ENCODE measurements around the gene TRIM27.
A peak's percentile ranks its signal among the peaks of the same experiment; 100 is the strongest.
"Not testable (repeated sequence)": the region's sequence is repeated elsewhere in the genome, so short reads cannot be mapped to it uniquely, and the experiment has no call there.

TRIM27 gene

DNA sequence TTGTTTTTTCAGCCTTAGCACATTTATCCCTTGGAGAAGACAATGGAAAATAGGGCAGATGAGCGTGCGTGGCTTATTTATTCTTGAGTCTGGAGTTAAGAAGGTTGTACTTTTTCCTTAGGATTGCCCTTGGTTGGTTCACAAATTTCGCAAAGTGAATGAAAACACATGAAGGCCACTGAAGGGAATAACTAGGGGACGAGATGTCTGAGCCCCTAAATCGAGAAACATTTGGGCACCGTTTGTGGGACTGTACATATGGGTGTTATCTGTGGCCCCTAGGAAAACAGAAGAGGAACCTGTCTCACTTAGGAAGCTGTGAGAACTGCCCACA, 19.4 kb upstream of the TRIM27 start:
- no peak for FAIRE-seq
- no peak for DNase-seq (ENCODE audit: insufficient read length, low spot score)

DNA sequence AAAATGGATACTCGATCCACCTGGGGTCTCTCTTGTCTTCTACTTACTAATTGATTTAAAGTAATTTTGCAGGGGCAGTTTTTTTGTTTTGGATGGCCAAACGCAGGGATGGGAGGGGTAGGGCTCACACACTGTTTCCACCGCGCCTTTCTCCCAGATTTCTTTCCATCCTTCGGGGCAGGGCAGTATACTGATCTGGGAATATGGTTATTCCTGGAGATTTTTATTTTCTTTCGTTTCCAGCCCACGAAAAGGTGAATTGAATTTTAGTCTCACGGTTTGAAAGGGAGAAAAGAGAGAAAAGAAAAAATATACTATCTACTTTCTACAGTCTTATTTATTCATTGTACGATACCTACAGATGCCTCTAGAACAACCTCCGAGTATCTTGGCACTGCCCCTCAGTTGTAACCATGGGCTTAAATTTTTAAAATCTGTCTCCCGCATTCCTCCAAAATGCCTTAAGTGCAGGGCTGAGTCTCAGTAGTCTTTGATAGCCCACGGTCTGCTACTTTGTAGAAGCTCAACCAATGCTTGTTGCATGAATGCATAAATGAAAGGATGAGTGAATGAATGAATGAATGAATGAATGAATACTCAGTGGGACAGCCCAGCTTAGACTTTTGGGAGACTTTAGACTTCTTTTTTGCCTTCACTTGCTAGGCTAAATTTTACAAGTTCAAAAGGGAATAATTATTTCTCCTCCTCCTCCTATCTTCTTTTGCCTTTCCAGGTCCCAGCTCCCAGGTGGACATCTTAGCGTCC, 18.1 kb upstream of the TRIM27 start:
- DNase-seq (ENCODE audit: insufficient read length, low spot score), result no peak
- no peak for FAIRE-seq

DNA sequence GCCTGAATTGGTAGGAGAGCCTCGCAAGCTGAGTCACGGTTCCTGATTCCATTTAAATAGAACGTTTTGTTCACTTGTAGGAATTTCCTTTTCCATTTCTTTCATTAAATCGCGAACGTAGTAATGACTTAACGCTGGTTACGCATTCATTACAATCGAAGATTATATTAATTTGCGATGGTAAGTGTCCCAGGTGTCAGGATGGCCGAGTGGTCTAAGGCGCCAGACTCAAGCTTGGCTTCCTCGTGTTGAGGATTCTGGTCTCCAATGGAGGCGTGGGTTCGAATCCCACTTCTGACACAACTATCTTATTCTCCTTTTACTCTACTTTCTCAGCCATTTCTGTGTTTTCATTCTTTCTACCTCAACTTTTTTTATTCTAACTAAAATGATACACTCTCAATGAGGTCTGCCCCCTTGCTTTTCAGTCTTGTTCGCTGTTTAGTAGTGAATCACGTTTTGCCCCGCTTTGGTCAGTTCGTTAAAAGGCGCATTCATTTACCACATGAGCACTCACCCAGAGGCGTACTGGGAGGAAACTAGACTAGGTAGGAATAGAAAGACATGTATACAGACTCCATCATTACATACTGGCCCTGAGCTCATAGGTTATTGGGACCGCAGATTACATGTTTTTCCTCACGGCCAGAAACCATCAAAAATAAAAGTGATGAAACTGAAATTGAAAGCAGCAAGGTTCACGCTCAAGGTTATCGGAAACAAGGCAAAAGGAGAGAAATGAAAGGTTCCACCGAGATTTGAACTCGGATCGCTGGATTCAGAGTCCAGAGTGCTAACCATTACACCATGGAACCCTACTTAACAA, 17.3 kb upstream of the TRIM27 start:
- FAIRE-seq, result peak; percentile 85
- DNase-seq (ENCODE audit: insufficient read length, low spot score), result no peak

DNA sequence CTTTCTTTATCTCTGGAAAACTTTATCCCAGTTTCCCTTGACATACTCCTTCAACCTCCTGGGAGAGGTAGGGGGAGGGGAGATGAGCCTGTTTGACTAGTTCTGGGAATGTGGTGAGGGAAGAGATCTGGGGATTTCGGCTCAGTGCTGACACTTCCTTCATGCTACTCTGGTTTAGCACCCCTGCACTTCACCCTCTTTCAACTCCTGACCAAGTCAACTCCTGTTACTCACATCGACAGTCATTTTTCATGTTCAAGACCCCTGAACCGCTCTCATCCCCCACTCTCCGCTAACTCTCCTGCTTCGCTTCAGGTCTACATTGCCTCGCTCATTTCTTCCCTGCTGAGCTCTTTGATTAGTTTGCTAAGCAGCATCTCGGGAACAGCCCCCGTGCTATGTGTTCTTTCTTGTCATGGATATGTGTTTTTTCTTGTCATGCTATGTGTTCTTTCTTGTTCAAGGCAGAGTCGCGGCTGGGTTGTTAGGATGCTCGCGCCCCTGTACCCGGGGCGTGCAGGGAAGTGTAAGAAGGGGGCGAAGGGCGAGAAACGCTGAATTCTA, 16.6 kb upstream of the TRIM27 start:
- FAIRE-seq (peak; percentile 66), DNase-seq (ENCODE audit: insufficient read length, low spot score) (no peak)

DNA sequence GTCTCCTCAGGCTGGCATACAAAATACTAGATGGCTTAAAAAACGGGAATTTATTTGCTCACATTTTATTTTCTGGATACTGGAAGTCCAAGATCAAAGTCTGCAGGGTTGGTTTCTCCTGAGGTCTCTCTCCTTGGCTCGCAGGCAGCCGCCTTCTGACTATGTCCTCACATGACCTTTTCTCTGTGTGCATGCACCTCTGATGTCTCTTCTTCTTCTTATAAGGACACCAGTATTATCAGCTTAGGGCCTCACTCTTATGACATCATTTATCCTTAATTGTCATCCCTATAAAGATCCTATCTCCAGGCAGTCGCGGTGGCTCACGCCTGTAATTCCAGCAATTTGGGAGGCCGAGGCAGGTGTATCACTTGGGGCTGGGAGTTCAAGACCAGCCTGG, 9.3 kb upstream of the TRIM27 start:
- DNase-seq (ENCODE audit: insufficient read length, low spot score), result no peak
- no peak for FAIRE-seq

DNA sequence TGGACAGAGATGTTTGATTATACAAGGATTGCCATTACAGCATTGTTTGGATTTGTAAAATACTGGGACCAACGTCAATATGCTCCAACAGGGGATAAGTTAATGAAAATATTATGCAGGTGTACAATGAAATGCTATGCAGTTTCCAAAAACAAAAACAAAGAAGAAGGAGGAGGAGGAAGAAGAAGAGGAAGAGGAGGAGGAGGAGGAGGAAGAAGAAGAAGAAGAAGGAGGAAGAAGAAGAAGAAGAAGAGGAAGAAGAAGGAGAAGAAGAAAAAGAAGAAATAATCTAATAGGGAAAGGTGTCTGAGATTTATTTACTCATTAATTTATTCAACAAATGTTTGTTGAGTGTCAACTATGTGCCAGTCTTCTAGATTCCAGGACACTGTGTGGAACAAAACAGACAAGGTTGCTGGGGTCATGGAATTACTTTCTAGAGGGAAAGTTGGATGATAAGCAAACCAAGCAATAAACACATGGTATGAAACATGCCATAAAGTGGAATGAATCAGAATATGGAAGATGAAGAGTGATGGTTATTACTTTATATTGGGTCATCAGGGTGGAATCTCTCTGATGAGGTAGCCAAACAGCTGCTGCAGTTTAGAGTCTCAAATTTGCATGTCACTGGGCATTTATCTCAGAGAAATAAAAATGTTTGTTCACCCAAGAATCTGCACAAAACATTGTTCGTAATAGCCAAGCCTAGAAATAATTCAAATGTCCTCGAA, 6.3 kb upstream of the TRIM27 start:
- no peak for FAIRE-seq
- DNase-seq (ENCODE audit: insufficient read length, low spot score), result no peak

DNA sequence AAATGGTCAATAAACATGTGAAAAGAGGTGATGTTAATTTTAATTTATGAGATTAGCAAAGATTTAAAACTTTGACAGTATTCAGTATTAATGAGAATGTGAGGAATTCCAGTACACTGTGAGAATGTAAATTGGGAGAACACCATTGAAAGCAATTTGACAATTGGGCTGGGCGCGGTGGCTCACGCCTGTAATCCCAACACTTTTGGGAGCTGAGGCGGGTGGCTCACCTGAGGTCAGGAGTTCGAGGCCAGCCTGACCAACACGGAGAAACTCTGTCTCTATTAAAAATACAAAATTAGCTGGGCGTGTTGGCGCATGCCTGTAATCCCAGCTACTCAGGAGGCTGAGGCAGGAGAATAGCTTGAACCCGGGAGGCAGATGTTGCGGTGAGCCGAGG, 5.6 kb upstream of the TRIM27 start:
- not testable (repeated sequence) for FAIRE-seq; DNase-seq (ENCODE audit: insufficient read length, low spot score)

DNA sequence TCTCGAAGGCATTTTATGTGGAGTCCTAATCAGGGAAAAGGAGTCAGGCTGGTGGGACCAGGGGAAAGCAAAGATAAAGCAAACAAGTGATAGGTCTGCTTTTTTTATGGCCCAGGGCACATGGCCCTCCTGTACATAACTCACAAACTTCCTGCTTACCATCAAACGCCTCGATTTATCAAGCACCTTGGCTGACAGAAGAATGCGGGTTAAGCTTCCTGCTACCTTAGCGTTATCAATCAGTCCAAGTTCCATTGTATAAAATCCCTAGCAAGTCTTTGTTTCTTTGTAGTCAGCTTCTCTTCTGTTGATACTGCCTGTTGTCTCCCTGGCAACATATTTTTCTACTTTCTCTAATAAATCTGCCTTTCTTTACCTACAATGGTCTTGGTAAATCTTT, 4.1 kb upstream of the TRIM27 start:
- DNase-seq (ENCODE audit: insufficient read length, low spot score) (no peak), FAIRE-seq (no peak)

DNA sequence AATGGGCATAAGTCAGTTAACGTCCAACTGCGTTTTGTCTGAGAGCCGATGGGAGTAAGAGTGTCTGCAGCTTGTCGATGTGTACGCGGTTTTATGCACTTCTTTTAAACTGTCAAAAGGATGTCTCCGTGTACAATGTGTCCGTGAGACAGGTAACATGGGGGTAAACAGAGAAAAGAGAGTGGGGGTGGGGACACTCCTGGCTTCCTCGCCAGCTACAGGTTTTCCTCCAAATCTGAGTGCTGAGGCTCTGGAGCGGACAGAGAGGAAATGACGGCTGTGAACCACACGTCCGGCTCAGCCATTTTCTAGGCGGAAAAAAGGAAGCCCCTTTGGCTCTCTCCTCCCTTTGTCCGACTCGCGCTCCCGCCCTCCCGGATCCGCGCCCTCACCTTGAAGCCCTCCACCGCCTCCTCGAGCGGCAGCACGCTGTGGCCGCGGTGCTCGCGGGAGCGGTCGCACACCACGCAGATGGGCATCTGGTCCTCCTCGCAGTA, 916 bp downstream of the TRIM27 start:
- FAIRE-seq (peak; percentile 56), DNase-seq (ENCODE audit: insufficient read length, low spot score) (no peak)

DNA sequence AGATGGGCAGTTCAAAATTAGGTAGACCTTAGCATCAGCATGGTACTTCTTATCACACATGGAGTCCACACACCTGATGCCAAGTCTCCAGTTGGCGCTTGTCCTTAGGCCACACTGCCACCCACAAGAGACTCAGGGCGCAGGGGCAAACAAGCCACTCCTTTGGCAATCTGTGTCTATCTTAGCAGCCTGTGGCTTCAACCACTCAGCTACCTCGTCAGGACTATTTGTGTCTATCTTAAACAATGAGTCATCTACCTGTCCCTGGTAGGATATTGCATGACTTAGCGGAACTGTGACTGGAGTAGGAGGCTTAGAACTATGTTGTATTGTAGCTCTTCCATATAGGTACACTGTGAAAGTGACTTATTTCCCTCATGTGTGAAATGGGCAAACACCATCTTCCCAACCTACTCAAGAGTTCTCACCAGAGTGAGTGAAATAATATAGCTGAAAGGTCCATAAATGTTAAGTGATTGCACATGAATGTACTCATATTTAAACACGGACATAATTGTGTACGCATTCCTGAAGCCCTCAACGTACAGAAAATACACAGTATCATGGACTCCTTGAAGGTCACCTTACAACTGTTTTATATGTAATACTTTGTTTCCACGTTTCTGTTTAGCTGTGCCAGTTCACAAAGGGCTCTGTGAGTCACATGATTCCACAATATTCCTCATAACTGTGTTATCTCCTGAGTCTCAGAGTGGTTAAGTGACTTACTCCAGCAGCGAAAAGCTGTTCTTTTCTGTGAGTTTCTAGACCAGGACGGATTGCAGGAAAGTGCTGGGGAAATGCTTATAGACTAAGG, 1.6 kb downstream of the TRIM27 start:
- DNase-seq (ENCODE audit: insufficient read length, low spot score) (no peak), FAIRE-seq (no peak)

DNA sequence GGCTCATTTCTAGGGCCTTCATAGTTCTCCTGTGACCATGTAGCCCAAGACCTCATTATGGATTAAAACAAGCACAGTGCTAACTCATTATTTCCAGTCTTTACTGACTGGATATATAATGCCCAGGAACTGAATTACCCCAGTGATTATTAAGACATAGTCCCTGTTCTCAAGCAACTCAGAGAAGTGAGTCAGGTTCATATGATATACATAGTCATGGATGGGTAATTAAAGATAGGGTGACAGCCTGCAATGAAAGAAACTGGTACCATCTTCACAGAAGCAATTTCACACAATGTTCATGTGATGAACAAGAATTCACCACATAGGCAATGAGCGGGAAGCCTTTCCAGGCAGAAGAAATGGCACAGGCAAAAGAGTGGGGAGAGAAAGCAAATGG, 3.5 kb downstream of the TRIM27 start:
- DNase-seq (ENCODE audit: insufficient read length, low spot score) (no peak), FAIRE-seq (no peak)

DNA sequence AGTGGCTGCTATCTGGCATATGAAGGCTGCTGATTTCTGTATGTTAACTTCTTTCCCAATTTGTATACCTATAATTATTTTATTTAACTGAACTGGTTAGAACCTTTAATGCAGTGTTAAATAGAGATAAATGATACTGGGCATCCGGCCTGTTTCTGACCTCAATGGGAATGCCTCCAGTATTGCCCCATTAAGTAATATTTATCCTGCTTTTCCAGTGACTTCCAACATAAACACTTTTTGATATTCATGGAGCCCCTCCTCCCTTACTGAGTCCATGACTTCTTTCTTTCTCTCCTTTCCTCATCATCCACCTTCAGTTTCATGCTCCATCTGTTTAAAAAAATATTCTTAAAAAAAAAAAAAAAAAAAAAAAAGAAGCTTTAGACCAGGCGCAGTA, 8.8 kb downstream of the TRIM27 start:
- FAIRE-seq (no peak), DNase-seq (ENCODE audit: insufficient read length, low spot score) (no peak)

DNA sequence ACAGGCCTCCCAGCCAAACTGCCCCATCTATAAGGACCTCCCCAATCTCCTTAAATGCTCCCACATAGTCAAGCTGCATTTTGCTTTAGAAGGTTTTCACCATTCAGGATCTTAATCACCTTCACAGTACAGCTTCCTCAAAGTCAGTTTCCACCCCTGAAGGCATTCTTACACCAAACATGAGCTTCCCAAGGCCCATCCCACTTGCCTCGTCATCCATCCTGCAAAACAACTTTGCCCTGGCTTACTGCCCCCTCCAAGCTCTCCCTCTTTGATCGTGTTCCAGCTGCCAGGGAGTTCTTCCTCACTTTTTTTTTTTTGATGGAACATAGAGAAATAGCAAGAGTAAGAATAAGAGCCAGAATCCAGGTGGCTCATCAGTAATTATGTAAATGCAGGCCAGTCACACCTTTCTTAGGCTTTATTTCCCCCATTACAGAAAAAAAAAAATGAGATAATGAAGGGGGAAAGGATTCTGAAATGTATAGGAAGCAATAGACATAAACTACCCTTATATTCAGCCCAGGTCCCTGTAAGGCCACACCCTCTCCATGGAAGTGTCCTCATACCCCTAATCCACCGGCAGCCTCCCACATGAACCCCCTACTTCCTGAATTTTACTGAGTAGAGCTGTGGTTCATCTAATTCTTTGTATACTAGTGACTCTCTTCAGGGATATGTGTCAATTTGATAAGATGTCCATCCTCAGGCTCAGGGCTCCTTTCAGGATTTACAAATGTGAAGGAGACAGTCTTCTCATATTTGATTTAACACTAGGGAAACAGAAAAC, 12.7 kb downstream of the TRIM27 start:
- no peak for FAIRE-seq
- no peak for DNase-seq (ENCODE audit: insufficient read length, low spot score)

DNA sequence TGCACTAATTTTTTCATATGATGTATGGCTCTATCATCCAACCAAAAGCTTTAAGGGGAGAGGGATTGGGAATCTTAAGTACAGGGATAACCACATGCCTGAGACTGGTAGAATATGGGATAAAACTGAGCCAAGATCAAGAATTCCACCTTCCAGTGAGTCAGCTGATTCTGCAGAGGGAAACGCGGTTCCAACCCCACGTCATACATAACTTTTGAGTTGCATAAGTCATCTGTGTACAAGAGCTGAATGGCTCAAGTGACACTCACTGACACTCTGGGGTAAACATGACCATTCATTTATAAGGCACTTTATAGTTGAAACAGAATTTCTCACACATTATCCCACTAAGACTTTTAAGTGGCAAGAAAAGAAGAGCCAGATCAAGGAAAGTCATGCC, 16.4 kb downstream of the TRIM27 start:
- no peak for FAIRE-seq
- DNase-seq (ENCODE audit: insufficient read length, low spot score), result no peak

DNA sequence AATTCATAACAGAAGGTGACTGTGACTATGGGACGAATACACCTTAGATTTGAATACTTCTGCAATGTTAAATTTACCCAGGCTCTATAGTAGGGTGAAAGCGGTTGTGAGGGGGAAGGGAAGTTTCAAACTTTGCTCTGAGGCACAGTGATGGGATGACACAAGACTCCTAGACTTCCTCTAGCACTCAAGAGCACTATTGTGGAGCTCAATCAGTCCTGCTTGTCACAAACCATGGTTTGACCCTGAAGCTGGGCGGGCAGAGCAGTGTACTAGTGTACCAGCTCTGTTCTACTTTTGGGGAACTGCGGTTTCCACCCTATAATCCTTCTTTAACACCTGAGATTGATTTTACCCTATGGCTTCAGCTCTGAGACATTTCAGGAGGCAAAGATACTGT, 17.1 kb downstream of the TRIM27 start:
- FAIRE-seq, result no peak
- no peak for DNase-seq (ENCODE audit: insufficient read length, low spot score)

DNA sequence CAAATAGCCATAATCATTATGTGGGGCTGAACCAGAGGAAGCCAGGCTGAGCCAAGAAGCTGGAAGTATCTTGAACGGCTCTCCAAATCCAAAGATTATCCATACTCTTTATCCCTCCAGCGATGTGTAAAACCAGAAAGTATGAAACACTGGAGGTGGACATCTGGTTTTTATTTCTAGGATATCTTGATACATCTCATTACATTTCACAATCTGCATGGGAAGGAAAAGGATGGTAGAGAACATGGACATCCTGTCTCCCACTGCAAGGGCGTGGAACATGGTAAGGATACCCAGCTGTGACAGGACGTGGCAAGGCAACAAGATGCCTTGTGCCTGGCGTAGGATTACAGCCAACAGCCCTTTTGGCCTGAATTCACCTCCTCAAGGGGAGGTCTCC, 20.1 kb downstream of the TRIM27 start:
- no peak for DNase-seq (ENCODE audit: insufficient read length, low spot score)
- FAIRE-seq, result no peak

DNA sequence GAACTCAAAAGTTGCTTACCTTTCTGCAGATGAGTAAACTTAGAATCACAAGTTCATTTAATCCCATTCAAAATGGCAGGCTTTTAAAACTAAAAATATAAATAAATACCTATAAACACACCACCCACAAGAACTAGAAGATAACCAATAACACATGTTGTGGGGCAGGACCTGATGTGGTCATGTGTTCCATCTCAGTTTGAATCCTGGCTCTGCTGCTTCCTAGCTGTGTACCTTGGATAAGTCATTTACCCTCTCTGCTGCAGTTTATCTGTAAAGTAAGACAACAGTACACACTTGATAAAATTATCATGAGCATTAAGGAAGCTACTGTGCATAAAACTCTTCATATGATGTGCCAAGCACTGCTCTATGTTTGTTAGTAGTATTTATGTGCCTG, 22.0 kb downstream of the TRIM27 start:
- no peak for FAIRE-seq

DNA sequence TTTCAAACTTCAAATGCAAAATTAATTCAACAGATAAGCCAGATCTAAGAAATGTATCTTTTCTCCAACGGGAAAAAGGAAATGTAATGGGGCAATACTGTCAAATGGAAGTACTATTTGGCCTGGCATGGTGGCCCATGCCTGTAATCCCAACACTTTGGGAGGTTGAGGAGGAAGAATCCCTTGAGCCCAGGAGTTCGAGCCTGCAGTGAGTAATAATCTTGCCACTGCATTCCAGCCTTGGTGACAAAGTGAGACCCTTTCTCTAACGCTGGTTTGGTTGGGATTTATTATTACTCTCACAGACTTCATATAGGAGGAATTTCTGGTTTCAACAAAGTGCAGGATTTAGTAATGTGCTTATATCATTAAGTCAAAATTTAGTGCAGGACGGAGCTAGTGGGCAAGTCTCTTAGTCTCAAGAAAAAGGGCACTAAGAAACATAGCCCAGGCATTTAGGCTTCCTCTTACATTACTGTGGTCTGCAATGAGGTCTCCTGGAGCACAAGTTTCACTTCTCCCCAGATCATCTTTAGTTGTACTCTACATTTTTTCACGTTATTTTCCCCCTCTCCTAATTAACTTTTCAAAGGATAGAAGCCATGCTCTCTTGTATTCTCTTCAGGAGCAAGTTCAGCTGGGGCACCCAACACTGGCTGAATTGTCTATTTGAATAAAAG, 23.1 kb downstream of the TRIM27 start:
- DNase-seq (ENCODE audit: insufficient read length, low spot score) (no peak), FAIRE-seq (no peak)

More for the DNA sequence above, 22.0 kb downstream of the TRIM27 start:
- DNase-seq (ENCODE audit: insufficient read length, low spot score), result no peak

DNA sequence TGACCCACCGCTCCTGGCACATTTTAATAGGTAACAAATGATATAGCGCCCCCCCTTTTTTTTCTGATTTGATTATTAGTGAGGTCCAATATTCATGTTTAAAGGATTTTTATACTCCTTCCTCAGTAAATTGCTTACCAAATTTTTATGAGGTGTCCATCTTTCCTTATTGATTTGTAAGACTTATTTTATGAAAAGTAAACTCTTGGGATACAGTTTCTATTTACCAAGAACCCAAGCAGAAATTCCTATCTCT, 25.1 kb downstream of the TRIM27 start:
- FAIRE-seq (no peak), DNase-seq (ENCODE audit: insufficient read length, low spot score) (no peak)

All from GM19239 (cell line).